ENCODE results near the gene RAVER1.
"Not testable (repeated sequence)": the region's sequence is repeated elsewhere in the genome, so short reads cannot be mapped to it uniquely, and the experiment has no call there.

RAVER1 gene

DNA sequence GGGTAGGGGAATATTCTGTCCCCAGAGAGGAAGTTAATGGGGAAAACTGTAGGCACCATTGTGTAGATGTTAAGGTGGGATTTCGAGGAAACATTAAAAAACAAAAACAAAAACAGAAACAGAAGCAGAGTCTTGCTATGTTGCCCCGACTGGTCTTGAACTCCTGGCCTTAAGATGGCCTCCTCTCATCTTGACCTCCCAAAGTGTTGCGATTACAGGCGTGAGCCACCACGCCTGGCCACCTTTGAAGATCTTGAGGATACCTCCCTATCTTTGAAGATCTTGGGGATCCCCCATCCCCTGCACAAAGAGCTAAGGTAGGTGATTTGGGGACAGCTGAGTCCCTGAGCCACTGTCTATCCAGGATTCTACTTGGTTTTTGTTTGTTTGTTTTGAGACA lies 6.6 kb upstream of the RAVER1 start:
- no peak for DNase-seq

DNA sequence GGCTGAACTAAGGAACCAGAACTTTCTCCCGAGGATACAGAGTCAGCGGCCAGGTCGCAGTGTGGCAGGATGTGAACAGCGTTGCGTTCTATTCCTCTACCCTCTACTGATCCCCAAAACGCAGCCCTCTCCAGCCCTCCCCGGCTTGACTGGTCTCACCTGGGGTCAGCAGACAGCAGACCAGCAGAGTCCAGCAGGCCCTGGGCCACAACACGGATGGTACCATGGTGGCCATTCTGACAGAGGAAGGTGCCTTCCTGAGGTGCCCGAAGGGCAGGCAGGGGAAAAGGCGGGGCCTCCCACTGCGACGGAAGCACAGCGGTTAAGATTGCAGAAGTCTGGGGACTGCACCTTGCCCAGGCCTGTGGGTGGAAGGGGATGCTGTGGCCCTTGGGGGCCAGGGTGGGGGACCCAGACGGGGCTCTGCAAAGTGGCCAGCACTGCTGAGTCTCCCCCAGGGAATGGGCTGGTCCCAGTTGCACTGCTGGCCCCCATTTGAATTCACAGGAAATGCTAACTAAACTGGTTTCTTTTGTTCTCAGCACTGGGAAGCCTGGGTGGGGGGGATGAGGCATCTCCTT lies 6.1 kb upstream of the RAVER1 start, which contains the start of gene ICAM3:
Gene ICAM3 (minus strand): TSS at position 245 of the 581 bp plus-strand sequence. CDS start 10 bp downstream, at position 235.
- peak; percentile 63 for DNase-seq

DNA sequence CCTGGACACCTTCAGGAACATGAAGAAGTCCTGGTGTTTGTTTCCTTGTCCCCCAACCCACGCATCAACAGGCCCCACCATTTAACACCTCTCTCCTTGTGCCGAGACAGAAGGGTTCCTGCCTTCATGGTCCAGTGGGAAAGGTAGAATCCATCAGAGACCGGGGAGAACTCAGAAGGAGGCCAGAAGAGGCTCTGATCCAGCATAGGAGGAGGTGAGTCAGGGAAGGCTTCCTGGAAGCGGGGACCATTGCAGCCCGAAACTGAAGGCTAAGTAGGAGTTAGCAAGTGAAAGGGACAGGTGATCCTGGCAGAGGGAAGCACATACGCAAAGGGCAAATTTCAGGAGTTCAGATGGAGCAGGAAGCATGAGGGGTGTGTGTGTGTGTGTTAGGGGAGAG lies 5.6 kb upstream of the RAVER1 start:
- no peak for DNase-seq

- DNase-seq: not testable (repeated sequence)
Observed at GRCh38 chr19:10336725-10337124, 3.4 kb upstream of the RAVER1 start.

GRCh38 chr19:10335352-10335985 lies 2.1 kb upstream of the RAVER1 start:
- DNase-seq: no peak

DNA sequence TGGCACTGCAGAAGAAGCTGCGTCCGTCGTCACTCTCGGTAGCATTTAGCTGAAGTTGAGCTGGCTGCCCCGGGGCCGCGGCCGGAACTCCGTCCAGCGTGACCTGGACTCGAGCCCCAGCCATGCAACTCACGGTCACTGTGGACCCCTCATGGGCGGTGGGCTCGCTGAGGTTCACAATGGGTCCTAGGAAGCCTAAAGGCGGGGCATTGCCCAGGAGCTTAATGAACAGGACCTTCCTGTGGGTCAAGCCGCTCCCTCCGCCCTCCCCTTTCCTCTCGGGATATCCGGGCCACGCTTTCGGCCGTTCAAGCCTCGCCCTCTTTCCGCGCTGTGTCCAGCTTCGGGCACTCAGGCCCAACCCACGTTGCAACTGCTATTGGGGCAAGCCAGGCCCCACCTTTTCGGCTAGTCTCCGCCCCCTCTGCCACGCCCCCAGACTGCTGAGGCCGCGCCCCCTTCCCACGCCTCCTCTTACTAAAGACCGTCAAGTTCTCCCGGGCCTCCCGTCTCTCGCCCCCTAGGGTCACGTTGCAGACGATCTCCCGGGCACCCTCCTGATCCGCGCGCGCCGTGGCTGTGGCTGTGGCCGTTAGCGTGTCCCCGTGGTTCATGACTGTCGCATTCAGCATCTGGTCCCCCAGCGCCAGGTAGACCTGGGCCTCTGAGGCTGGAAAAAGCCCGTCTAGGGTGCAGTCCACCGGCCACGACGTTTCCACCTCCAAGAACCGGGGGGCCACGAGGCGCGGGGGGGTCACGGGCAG lies 1.4 kb upstream of the RAVER1 start:
- peak; percentile 40 for DNase-seq

DNA sequence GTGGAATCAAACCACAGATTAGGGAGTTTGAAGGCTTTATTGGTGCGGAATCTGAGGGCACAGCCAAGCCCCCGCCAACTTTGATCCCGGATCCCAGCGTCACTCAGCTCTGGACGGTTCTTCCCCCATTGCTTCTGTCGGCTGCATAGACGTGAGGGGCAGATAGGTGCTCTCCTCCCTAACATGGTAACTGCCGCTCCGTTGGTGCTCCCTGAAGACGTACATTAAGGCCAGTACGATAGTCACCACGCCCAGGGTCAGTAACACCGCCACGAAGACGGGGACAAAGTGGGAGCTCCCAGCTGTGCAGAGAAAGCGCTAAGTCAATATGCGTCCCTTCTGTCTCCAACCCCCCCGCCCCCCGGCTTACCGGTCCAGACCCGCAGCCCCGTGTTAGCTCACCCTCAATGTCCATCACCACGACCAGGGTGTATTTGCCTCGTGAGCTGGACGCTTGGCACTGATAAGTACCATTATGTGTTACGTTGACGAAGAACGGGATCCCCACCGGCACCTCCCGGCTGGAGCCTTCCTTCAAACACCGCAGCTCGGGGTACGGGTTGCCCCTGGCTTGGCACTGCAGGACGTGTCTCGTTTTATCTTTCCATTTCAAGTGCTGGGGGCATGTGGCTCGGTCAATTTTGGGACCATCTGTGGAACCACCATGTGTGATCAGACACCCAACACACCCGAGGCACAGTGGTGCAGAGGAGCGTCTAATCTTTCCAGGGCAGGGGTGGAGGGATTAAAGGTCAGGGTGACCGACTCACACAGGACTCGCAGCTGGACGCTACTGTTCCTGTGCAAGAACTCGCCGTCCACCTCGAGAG lies 644 bp upstream of the RAVER1 start:
- DNase-seq: no peak

DNA sequence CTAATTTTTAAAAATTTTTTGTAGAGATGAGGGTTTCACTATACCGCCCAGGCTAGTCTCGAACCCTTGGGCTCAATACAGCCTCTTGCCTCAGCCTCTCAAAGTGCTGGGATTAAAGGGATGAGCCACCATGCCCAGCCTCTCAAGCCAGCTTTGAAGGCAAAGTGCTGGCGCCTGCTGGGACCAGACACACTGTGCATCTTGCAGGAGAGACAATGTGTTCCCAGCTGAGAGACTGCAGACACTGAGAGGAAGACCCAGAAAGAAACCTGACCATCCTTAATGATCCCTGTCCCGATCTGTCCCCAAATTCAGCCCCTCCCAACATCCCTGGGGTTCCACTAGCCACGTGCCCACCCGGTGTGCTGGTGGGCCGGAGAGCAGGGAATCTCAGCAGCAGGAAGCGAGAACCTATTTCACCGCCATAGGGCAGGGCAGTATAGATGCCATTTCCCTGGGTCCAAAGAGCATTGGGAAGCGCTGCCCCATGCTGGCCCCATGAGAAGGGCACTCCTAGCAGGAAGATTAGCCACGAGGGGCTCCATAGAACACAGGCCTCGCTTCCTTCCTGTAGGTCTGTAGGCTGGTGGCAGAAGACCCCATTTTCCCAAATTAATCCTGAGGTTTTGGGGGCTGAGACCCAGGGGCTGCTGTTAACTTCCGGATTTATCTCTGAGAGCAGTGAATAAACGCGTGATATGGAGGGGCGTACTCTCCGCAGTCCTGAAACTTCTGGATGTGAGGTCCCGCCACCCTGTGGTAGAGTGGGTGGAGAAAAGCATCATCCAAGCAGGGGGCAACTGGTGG lies 968 bp downstream of the RAVER1 start:
- DNase-seq: no peak

DNA sequence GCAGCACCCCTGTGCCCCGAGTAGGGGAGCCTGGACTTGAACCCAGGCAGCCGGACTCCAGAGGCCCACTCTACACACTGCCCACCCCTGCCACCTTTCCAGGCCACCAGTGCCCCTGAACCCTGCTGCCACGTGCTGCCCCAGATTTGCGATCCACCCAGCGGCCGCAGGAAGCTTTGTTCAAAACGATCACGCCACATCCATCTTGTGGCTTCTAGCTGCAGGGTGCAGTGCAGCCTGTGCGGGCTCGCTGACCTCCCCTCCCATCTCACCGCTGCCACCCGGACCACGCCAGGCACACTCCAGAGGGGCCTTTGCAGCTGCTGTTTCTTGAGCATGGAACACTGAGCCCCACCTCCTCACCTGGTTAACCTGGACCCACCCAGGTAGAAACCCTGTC lies 3.8 kb downstream of the RAVER1 start:
- no peak for DNase-seq

- DNase-seq: no peak
Observed at GRCh38 chr19:10328558-10329429, 4.5 kb downstream of the RAVER1 start.

GRCh38 chr19:10327793-10328192 lies 5.5 kb downstream of the RAVER1 start:
- DNase-seq: no peak

- no peak for DNase-seq
Observed at GRCh38 chr19:10325732-10326131, 7.6 kb downstream of the RAVER1 start.

- no peak for DNase-seq
Observed at GRCh38 chr19:10321874-10322835, 11.2 kb downstream of the RAVER1 start.

DNA sequence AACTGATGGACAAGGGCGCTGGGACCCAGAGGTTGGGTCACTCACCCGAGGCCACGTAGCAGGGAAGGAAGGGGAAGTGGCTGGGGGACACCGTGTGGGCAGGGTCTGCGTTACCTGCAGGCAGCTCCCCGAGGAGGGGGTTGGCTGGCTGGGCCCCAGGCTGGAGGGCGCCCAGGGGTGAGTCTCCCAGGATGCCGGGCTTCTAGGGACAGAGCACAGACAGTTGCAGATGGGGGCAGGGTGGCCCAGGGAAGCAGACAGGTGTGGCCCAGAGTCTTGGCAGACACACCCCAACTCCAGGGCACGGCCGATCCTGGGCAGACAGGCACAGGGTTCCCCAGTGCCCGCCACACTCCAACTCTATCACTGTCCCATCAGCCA lies 11.9 kb downstream of the RAVER1 start:
- no peak for DNase-seq

- DNase-seq: no peak
Observed at GRCh38 chr19:10320602-10321416, 12.5 kb downstream of the RAVER1 start.

DNA sequence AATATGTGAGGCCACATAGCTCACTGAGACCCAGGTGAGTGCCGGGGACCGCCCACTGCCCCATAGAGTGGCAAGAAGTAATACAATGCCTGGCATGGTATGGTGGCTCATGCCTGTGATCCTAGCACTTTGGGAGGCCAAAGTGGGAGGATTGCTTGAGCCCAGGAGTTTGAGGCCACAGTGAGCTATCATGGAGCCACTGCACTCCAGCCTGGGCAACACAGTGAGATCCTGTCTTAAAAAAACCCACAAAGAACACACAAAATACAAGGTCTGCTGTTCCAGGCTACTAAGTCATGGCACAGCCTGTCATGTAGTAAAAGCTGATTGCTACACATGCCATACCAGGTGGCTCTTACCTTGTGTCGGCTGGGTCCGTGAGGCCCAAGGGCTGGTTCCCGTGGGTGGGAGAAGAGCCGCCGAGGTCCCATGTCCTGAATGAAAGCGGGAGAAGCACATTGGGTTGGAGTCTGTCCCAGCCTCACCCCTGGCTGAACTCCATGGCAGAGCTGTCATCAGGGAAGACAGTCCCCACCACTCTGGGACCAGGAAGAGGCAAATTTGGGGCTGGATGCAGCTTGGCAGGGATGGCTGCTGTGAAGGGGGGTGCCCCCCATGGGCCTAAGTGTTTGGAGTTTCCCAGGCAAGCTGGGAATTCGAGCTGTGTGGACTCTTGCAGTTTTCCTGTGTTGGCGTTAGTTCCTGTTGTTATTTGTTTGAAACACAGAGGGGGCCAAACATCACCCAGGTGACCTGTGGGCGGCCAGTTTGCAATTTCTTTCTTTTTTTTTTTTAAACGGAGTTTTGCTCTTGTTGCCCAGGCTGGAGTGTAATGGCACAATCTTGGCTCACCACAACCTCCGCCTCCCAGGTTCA lies 14.3 kb downstream of the RAVER1 start:
- no peak for DNase-seq

DNA sequence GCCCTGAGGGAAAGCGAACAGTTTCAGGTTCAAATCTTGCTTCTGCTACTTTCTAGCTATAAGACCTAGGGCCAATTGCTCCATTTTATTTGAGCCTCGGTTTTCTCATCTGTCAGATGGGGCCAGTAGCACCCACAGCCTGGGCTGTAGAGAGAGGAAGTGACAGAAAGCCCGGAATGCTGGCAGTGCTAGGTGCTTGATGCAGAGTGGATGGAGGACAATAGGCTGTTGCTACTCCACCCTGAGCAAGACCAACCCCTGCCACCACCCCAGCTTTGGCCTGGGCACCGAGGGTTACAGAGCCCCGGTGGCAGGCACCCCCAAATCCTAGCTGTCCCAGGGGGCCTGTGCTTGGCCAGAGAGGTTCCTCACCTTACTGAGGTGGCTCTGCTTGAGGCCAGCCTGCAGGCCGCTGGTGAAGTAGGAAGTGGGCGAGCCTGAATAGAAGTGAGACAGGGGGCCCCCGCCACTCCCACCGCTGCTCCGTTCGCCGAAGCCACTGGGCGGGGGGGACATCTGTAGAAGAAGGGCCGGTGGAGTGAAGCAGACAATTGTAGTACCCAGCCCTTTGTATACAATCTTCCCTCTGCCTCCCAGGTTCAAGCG lies 15.4 kb downstream of the RAVER1 start:
- no peak for DNase-seq
